Retina (tissue), 1 donor: Measurements from ENCODE around the gene NAB2.
A peak's percentile ranks its signal among the peaks of the same experiment; 100 is the strongest.
"Not testable (repeated sequence)": the region's sequence is repeated elsewhere in the genome, so short reads cannot be mapped to it uniquely, and the experiment has no call there.

Experiments used
- DNase-seq: peaks from one replicate; pipeline ENCODE4 v3.0.0-alpha.2; 2016

The NAB2 gene

DNA sequence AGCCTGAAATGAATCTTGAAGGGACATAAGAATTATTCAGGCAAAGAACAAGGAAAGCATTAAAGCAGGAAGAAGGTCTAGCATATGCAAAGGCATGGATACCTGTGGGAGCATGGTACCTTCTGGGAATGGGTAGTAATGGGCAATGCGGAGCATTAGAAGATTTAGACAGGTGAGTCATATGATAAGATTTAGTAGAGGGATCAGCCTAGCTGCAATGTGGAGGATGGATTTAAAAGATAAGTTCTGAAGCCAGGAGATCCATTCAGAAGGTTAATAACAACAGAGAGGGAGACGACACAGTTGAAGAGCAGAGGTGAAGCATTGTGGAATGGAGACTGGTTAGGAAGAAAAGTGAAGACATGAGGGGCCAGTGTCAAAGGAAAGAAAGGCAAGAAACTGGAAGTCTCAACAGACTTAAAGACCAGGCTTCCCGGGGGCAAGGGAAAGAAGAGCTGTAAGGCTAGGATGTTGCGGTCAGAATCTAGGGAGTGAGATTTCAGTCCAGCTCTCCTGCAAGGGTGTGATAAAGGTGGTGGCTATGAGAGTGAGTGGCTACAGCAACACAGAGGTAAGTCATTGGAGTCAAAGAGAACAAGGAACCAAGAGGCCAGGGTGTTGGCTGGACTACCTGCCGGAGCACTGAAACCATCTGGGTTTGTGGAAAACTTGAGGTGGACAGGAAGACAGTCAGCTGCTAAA, 27.8 kb downstream of the NAB2 start:
- DNase-seq, result no peak

DNA sequence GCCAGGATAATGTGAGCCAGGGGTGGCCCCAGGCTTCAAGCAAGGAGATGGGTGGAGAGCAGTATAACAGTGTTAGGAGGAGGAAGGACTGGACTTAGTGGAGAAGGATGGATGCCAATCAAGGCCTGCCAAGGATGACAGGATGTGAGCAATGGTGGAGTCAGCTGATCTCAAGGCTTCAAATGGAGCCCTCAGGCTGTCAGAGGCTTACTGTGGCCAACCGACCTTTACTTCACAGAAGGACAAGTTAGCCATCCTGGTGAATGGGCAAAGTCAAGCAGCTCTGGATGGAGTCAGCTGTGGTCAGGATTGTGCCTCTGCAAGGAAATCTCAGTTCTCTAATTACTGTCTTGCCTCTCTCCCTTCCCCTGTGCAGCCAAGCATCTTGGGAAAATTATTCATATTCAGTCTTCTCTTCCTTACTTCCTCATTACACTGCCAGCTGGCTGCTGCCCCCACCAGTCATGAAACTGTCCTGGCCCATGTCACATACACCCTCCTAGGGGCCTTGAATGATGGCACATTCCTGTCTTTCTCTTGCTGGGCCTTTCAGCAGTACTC, 29.9 kb downstream of the NAB2 start:
- DNase-seq, result no peak

DNA sequence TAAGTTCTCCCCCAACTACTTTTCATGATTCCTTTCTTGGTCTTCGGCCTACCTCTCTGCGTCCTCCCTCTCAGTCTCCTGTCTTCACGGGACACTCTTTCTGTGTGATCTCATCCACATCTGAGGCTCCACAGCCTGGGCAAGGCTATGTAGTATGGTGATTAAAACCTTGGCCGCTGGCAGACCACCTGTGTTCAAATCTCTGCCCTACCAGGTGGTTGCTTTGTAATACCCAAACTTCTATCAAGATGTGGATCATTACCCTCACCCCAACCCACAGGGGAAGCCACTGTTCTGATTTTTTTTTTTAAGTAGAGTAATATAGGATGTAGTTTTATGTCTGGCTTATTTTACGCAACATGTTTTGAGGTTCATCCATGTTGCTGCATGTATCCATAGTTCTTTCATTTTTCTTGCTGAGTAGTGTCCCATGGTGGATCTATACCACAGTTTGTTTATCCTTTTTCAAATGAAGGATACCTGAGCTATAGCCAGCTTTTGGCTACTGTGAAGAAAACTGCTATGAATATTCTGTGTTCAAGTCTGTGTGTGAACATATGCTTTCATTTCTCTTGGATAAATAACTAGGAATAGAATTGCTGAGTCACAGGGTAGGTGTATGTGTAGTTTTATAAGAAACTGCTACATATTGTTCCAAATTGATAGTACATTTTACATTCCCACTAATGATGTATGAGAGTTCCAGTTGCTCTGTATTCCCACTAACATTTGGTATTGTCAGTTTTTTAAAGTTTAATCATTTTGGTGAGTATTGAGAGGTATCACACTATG, 30.6 kb downstream of the NAB2 start:
- no peak for DNase-seq

DNA sequence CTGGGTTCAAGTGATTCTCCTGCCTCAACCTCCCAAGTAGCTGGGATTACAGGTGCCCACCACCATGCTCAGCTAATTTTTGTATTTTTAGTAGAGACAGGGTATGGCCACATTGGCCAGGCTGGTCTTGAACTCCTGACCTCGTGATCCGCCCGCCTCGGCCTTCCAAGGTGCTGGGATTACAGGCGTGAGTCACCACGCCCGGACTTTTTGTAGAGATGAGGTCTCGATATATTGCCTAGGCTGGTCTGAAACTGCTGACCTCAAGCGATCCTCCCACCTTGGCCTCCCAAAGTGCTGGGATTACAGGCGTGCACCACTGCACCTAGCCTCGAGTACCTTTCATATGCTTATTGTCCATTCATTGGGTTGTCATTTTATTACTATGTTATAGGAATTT, 31.8 kb downstream of the NAB2 start:
- DNase-seq, result not testable (repeated sequence)

DNA sequence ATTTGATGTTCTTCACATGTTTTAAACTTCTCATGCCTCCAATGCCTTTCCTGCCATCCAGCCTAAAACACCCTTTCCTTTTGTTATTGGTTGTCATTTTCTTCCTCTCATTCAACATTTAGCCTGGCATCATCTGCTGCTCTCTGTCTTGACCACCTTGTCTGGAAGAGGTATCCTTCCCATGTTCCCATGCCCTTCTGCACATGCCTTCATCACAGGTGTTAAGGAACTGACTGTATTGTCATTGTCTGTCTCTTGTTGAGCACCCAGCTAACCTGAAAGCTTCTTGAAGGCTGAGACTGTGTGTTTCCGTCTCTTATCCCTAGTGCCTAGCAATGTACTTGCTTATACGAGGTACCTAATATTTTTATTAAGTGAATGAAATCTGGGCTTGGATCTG, 34.9 kb downstream of the NAB2 start:
- DNase-seq, result no peak

DNA sequence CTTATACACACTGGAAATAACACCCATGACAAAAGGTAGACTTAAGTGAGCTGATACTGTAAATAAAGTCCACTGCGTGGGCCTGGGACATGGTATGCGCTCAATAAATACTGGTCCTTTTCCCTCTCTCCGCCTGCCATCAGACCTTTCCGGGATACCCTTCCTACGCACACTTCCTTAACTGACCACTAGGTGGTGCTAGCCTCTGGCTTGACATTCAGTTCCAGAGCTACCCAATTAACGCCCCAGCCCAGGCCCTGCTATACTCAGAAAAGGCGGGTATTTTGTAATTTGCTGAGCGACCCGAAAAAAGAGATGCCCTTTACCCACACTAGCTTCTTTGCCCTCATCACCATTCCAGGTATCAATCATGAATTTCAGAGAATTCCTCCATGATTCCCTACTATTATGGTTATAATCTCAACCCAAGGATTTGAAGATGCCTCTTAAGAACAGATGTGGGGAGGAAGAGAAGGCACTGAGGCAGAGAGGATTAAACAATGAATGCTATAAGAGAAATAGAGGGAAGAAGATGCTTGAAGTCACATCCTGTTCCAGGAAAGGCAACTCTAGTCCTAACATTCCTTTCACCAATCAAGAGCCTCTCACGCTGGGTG, 35.5 kb downstream of the NAB2 start:
- DNase-seq, result peak; percentile 83

DNA sequence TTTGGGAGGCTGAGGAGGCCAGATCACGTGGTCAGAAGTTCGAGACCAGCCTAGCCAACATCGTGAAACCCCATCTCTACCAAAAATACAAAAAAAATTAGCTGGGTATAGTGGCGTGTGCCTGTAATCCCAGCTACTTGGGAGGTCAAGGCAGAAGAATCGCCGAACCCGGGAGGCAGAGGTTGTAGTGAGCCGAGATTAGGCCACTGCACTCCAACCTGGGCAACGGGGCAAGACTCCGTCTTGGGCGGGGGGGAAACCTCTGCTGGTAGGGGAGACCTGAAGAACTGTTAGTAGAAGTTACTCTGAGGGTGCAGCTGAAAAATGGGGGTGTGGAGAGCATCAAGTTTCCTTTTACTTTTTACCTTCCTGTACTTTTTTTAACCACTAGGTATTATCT, 37.1 kb downstream of the NAB2 start:
- no peak for DNase-seq

DNA sequence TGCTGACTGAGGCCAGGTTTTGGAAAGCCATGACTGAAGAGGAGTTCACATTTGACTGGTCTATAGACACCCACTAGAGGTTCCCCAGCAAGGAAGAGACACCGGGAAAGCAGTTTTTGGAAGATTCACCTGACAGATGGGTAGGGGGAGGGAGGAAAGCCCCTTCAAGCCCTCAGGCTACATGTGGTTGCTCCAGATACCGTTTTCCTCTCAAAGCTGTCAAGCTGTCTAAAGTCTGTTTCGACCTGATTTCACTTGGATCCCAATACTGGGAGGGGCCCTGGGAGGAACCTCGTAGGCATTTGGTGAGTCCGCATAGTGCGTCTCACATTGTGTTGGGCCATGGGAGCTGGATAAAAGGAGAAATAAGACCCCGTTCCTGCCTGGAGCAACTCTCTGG, 37.6 kb downstream of the NAB2 start:
- DNase-seq, result no peak

DNA sequence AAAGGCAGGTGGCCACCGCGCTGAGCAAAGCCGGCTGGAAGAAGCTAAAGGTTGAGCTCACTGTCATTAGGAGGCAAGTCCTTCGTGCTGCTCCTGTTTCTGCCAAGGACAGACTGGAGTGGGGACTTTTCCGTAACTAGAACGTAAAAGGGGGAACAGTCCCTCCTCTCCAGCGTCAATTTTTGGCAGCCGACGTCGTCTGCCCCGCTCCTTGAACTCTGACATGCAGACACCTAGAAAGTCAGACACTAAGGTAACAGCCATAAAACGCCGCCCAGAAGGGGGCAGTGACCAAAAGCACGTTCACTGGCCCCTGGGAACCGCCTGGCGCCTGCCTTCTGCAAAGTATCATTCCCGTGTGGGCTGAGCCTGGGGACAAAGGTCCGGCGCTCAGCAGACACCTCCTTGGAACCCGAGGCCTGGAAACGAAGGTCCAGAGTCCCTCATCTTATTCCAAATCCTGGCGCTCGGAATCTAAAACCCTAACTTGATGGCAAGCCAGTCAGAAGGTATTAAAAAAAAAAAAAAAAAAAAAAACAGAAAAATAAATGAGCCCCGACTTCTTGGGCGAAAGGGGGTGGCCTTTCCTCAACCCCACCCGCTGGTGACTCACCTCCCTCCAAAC, 38.3 kb downstream of the NAB2 start:
- peak; percentile 76 for DNase-seq

DNA sequence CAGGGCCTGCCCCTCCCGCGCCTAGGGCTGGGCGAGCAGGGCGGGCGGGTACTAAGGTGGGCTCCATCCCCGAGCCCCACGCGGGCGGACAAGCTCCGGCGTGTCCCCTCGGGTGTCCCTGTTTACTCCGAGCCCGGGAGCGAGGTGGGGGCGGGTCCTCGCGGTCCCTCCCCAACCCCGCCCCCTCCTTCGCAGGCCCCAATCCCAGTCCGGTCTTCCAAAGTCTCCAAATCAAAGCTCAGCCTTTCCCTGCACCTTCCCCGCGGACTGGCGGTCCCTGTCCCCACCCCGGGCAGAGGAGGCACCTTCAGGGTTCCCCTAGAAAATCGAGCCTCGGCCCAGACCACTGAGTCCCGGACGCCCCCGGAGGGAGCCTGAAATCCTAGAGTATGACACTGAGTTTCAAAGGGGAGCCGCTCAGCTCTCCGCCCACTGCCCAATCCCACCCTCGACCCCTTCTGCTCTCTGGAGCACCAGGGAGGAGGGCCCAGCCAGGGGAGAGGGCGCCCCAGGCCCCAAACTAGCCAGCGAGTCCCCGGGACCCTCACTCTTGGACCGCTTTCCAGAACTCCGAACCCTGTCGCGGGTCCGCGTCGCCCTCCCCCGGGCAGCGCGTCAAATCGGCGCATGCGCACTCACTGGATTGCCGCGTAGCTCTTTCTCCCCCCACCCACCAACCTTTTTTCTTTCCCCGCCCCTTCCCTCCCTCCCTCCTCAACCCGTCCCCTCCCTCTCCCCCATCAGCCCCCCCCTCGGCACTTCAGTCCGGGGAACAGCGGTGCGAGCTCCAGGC, 39.0 kb downstream of the NAB2 start, which contains the start of gene LRP1:
Gene LRP1 (plus strand): TSS at position 758 of the 793 bp plus-strand sequence. CDS start 482 bp downstream, outside the sequence.
- DNase-seq, result peak; percentile 94

DNA sequence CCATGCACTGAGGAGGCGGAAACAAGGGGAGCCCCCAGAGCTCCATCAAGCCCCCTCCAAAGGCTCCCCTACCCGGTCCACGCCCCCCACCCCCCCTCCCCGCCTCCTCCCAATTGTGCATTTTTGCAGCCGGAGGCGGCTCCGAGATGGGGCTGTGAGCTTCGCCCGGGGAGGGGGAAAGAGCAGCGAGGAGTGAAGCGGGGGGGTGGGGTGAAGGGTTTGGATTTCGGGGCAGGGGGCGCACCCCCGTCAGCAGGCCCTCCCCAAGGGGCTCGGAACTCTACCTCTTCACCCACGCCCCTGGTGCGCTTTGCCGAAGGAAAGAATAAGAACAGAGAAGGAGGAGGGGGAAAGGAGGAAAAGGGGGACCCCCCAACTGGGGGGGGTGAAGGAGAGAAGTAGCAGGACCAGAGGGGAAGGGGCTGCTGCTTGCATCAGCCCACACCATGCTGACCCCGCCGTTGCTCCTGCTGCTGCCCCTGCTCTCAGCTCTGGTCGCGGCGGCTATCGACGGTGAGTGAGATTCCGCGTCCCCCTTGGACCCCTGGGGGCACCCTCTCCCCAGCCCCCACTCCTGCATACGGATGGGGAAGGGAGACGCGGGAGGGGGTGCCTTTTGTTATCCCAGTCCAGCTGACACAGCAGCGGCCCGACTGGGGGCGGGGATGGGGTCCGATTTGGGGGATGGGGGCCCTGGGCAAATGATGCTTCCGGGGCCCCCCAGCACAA, 39.8 kb downstream of the NAB2 start:
- peak; percentile 57 for DNase-seq

DNA sequence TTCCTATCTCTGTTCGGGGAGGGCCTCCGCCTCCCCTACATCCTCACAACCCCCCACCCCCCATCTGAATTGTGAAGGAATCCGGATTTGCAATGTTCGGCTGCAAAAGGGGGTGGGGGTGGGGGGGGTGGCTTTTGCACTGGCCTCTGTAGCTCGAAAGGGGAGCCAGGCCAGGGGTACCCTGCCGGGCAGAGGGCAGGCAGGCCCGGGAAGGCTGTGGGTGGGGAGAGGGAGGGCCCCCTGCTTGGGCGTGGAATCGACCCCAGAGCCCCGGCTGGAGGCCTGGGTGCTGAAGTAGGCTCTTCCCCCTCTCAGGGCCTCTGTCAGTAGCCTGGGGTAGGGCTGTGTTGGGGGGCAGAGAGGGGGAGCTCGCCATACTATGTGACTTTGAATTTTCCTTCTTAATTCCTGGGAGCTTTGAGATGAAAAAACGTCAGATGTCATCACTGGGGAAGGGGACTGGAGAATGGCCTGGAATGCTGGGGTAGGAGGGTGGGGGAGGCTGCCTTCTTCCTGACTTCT, 40.5 kb downstream of the NAB2 start:
- DNase-seq, result no peak

DNA sequence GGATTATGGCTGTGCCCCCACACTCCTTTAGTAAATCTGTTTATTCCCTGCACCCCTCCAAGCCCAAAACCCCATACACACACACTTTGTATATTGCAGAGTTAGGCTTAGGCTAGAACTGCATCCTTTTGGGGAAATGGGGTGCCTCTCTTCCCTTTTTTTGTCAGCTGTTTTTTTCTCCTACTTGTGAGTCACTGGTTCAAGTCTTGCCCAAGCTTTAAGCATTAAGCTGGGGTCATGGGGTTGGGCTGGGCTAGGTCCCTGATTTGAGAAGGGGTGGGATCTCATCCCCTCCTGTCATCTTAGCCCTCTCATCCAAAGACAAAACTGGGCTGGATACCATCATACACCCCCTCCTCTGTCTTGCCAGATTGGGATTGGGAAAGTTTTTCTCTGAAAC, 41.0 kb downstream of the NAB2 start:
- no peak for DNase-seq

DNA sequence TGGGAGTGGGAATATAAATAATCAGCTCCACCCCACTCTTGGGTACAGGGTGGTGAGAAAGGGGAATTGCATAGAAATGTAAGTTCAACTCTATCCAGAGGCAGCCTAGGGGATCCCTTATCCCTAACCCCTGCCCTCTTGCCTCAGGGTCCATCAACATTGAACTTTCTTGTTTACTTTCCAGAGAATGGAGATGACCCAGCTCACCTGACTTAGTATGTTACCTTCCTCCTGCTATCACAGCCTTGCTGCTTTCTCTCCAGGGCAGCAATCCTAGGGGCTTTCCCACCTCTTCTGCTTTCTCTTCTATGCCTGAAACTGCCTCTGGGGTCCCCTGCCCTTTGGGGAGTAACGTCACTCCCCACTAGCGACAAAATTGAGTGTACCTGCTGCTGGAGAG, 42.0 kb downstream of the NAB2 start:
- no peak for DNase-seq

DNA sequence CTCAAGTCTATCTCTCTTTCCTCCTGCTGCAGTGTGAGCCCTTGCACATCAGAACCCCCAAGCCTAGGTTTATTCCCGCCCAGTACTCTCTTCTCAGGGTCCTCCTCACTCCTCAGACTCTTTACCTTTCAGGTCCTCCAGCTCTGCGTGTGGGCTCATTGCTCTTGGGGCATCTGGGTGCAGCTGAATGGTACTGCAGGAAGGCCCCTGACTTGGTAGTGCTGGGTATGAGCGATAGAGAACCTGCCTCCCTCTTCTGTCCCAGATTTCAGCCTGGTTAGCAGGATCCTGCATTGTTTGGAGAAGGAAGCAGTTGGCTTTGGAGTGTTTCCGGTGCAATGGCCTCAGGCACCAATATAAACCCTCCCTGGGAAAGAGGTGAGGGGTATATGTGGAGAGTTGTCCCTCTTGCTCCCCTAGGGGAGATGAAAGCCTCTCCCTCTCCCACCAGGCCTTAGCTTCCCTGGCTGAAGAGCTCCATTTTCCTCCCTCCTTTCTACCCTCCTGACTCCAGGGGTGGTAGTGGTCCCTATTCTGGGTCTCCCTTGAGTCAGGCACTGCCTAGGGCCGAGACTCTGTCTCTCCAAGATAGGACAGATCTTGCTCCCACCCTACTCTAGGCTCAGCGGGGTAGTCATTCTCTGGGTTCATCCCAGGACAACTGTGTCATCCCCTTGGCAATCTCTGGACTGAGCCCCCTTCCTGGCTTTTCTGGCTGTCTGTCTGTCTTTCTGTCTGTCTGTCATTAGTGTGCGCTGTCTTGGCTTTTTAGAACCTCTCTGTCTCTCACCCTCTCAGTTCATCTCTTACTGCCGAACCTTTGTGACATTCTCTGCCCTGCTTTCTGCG, 43.2 kb downstream of the NAB2 start:
- no peak for DNase-seq

DNA sequence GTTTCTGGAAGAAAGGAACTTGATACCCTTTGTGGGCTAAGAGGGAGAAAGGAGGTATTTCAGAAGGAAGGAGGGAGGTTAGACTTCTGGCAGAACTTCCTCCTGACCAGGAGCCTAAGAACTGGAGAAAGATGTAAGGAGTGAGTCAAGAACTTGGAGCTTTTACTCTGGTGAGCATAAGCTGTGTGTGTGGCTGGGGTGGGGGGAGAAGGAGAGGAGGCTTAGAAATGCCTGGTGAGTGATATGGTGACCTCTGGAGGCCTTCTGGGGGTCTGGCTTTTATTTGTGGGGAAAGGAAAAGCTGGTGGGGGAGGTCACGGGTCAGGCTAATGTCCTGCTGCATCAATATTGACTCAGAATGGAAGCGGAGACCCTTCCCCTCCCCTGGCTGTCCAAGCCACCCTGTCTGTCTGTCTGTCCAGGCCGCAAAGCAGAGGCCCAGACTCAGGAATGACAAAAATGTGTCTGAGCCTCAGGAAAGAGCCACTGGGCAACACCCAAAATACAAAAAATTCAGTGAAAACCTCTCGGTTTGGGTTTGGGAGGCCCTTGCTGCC, 44.2 kb downstream of the NAB2 start:
- no peak for DNase-seq

DNA sequence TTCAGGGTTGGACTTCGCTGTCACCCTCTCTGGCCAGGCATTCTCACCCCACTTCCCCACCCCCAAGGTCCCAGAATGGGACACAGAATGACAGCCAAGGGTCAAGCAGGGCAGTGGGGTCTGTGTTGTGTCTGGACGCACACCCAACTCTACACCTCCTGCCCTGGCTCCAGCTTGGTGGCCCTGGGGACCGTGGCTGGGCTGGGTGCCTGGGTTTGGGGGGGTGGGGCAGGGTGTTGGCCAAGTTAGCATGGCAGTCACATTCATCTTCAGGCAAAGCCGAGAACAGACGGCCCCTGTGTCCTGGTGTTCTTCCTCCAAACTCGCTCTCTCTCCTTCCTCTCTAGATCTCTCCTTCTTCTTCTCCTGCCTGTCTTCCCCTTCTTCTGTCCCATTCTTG, 45.0 kb downstream of the NAB2 start:
- no peak for DNase-seq

DNA sequence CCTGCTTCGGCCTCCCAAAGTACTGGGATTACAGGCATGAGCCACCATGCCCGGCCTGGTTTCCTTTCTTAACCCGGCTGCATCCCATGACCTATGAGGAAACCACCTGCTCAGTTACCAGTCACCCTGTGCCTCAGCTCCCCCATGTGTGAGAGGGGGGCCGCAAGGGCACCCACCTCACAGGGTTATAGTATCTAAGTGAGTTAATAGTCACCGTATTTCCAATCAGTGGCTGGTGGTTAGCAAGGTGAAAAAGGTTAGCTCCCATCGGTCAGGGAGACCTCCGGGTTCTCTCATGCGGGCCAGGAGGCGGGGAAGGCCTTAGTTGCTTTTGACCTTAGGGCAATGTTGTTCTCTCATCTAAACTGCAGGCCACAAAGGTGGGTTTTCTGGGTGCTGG, 46.0 kb downstream of the NAB2 start:
- DNase-seq, result no peak

DNA sequence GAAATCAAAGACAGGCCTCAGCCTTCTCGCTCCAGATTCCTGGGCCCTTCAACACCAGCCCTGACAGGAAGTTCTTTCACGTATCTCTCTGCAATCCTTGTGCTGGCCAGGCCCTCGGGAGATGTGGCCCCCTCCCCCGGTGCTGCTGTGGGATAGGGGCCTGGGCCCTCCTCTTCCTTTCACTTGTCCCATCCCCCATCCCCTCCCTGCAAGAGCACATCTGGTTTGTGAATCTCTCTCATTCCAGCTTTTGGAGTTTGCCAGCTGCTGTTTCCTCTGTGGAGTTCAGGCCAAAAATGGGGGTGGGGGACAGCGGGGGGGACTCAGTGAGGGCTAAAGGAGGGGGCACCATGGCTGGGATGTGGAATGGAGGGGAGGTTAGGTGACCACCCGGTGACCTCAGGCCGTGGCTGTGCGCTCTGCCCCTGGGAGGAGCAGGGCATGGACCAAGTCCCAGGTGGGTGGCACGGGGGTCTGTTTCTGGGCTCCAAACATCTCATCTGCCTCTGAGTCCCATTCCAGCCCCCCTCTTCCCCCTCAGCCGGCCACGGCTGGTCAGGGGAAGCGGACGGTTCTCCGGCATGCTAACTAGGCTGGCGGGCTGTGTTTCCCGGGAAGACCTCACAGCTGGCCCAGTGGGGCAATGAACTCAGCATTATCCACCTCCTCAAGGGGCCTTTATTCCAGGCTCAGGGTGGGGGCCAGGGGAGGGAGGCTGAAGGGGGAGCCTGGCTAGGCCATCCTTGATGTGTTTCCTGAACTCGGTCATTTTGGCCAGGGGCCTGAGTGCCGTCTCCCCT, 46.8 kb downstream of the NAB2 start:
- DNase-seq, result peak; percentile 68
